RWPE1 (cell line): Measurements from ENCODE around the gene NDUFS8.

ENCODE experiments used
- CTCF ChIA-PET: fragments of 350-600 bp; sonication (Branson Sonifier 250); formaldehyde crosslinking; extraction: SDS; loops from one replicate; lab custom pipeline; 2021; lab: Yijun Ruan, JAX
- POLR2A ChIA-PET: fragments of 400-600 bp; formaldehyde crosslinking; extraction: SDS; loops from one replicate; lab custom pipeline; 2020; ENCODE audit warnings: antibody characterized with exemption; ENCODE audit not compliant: low non-redundant PET; lab: Yijun Ruan, JAX
- DNase-seq: peaks from one replicate; pipeline ENCODE4 v3.0.0; 2012; ENCODE audit warnings: low spot score
- H3K27ac ChIP-seq: fragments of 450-650 bp; 2 replicates; pipeline ENCODE4 v1.5.1; 2017
- TF ChIP-seq, protein P1 (sequence below): fragments of 450-650 bp; conservative IDR thresholded peaks from 2 replicates; pipeline ENCODE4 v1.5.1; 2017; ENCODE audit warnings: low read depth, mild to moderate bottlenecking

NDUFS8 gene

DNA sequence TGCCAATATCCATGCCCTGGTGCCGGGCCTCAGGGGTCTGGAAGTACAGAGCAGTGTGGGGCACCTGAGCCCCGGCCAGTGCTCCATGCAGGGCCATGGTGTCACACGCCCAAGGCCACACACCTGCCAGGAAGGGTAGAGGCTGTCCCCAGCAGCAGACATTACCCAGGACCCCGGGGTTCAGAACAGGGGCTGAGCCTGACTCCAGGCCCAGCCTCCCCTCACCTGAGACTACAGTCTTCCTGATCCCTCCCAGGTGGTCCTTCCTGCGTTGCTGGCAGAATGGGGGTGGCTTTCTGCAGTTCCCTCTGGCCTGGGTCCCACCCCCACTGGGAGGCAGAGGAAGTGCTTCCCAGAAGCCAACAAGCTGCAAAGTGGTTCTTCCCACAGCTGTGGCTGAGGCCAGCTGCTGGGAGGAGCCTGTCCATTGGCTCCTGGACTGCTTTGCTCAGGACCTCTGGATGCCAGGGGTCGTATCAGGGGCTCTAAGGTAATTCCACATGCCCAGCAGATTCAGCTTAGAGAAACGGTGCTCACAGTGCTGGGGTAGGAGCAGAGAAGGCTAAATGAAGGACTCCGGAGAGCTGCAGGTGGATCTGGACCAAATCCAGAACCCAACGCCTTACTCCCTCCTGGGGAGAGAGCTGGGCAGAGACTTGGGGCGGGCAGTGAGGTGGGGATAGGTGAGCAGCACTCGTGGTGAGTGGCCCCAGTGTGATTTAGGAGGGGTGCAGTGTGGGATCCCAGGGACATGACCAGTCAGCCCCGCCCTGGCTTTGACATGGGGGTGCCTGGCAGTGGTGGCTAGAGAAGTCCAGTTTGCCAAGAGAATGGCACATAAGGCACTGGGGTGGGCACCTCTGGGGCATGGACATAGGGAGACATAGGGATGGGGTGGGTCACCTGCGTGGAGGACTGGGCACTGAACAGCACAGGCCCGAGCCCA, 21.0 kb downstream of the NDUFS8 start:
- CTCF ChIA-PET, result interaction anchor here (0.7 kb wide), 1 partner anchor 1711 kb away, joined by 3 read pairs; no protein-coding TSS in a partner anchor
- POLR2A ChIA-PET, result no interaction called here
- TF ChIP-seq, protein P1, sequence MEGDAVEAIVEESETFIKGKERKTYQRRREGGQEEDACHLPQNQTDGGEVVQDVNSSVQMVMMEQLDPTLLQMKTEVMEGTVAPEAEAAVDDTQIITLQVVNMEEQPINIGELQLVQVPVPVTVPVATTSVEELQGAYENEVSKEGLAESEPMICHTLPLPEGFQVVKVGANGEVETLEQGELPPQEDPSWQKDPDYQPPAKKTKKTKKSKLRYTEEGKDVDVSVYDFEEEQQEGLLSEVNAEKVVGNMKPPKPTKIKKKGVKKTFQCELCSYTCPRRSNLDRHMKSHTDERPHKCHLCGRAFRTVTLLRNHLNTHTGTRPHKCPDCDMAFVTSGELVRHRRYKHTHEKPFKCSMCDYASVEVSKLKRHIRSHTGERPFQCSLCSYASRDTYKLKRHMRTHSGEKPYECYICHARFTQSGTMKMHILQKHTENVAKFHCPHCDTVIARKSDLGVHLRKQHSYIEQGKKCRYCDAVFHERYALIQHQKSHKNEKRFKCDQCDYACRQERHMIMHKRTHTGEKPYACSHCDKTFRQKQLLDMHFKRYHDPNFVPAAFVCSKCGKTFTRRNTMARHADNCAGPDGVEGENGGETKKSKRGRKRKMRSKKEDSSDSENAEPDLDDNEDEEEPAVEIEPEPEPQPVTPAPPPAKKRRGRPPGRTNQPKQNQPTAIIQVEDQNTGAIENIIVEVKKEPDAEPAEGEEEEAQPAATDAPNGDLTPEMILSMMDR, result no peak
- H3K27ac ChIP-seq, result peak overlapping the region; percentile 48
- DNase-seq, result no peak

DNA sequence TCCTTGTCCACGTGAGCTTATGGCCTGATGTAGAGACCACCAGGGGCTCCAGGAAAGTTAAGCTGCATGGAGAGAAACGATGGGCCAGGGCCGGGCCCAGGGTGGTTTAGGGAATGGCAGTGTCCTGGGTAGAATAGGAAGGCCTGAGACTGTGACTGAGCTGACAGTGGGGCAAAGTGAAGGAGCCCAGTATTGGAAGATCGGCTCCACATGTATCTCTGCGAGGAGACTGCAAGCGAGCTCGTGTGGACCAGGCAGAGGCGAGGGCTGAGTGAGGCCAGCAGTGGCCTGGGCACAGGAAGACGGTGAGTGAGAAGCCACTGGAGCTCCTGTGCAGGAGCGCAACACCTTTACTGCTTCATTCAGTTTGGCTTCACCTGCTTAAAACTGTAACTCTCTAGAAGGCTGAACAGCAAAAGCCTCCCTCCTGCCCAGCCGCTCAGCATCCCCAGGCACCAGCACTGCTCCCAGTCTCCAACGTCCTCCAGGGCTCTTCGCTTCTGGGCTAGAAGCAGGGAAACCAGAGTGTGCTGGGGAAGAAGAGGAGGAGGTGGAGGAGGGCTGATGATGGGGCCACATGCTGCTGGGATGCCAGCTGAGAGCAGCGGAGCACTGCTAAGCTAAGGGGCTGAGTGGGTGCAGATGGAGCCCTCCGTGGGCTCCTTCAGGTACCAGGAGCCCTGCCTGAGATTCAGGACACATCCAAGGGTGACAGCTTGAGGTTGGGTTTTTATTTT, 21.8 kb downstream of the NDUFS8 start:
- H3K27ac ChIP-seq, result peak overlapping the region; percentile 48
- CTCF ChIA-PET, result no interaction called here
- TF ChIP-seq, protein P1, result no peak
- no peak for DNase-seq
- POLR2A ChIA-PET, result no interaction called here

DNA sequence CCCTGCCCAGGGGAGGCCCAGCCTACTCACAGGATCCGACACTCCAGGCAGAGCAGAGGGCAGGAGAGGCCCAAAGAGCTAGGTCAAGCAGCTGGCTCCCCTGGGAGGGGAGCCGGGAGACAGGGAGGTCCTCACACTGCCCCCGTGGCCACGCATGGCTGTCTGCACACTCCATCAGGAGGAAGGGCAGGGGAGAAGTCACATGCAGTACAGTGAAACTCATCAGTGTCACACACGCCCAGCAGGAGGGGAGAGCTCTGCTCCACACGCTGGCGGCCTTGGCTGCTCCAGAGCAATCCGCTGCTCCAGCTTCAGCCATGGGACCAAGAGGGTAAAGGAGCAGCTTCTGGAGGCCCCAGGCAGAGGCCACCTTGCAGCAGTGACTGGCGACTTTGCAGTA, 22.6 kb downstream of the NDUFS8 start:
- CTCF ChIA-PET, result interaction anchor here (0.6 kb wide), 1 partner anchor 23 kb away, joined by 4 read pairs; the partner anchor contains the start of gene NDUFS8
- TF ChIP-seq, protein P1, result no peak
- POLR2A ChIA-PET, result no interaction called here
- no peak for DNase-seq
- H3K27ac ChIP-seq, result peak overlapping the region; percentile 48

DNA sequence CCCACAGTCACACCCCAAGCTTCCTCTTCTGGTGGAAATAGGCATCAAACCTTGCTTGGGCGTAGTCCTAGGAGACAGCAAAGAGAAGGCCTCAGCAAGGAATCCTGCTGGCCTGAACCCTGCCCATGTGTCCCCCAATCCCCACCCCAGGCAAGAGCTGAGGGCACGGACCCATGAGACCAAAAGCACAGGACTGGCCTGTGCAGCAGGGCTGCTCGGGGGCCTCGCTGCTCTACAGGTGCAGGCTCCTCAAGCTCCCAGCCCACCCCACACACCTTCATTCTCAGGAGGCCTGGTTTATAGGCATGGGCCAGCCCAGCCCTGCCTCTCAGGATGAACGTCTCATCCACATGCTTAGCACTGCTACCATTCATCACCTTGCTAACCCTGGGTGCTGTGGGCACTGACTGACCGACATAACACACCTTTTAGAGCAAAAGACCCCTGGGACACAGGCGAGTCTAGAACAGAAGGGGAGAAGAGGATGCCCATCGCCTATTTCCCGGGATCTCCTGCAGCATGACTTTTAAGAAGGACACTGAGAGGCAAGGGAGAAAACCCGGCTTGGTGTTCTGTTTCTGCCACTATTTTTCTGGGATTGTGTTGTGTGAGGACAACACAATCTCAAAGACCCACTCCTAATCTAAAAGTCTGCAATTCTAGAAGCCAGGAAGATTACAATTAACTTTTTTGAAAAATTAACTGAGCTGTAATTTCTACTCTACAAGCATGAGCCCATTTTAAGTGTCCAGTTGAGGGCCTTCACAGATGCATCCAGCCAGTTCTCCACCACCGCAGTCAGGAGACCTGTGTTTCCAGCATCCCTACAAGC, 23.7 kb downstream of the NDUFS8 start:
- ChIA-PET CTCF (interaction anchor here (0.6 kb wide), 2 partner anchors 24 to 155 kb away, joined by 3 to 4 read pairs; partner anchors contain the start of gene NDUFS8), POLR2A (interaction anchor here (1.0 kb wide), 1 partner anchor 12 kb away, joined by 3 read pairs; no protein-coding TSS in a partner anchor)
- DNase-seq, result no peak
- peak overlapping the region; percentile 48 for H3K27ac ChIP-seq
- TF ChIP-seq, protein P1, result no peak

DNA sequence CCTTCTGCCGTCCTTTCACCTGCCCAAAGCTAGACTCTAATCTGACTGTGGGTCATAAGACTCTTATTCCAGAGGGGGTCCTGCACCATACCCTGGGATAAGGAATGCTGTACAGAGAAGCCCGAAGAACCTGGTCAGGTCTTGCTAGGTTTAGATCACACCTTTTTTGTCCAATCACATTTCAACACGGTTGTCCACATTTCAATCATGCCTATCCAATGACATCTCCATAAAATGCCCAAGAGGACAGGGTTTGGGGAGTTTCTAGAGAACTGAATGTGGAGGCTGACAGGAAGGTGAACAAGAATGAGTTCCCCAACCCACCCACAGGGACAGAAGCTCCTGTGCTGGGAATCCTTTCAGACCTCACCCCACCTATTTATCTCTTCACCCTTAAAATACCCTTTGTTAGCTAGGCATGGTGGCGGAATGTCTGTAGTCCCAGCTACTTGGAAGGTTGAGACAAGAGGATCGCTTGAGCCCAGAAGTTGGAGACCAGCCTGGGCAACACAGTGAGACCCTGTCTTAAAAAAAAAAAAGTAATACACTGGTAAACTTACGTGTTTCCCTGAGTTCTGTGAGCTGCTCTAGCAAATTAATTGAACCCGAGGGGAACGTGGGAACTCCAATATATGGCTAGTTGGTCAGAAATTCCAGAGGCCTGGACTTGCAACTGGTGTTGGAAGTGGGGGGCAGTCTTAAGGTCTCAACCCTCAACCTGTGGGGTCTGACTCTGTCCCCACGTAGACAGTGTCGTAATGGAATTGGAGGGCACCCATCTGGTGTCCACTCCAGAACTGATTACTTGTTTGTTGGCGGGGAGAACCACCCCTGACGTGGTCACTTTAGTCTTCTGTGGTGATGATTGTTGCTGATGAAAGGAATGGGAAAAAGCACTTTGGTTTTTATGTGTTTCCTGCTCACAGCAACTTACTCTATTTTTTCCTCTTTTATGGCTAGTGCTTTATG, 26.1 kb downstream of the NDUFS8 start:
- ChIA-PET POLR2A (no interaction called here), CTCF (no interaction called here)
- H3K27ac ChIP-seq, result no peak overlapping the region
- TF ChIP-seq, protein P1, result no peak
- DNase-seq, result no peak
